ENCODE results near the gene BRD7. TPM values are rescaled to one million over a fixed set of nuclear protein-coding genes. Genes with fewer than 3 reads are reported as not detected.

The BRD7 gene
- total and polyA plus RNA-seq, 10 of the 15 experiments (the other 5 are each of a cell fraction or from before 2014, with no cell fraction given): 16.9 to 74.7 (median 52.0) TPM

- ChIA-PET SMC1A (ENCODE audit: uncharacterized antibody, unreplicated experiment) (interaction anchor here (0.9 to 8.9 kb wide), 8 partner anchors 9 to 73 kb away, joined by 3 to 73 read pairs (median 3); partner anchors contain the start of gene ADCY7), RAD21 (ENCODE audit: unreplicated experiment) (interaction anchor here (0.5 to 2.4 kb wide), 3 partner anchors 10 to 48 kb away, joined by 3 to 24 read pairs (median 4); no protein-coding TSS in a partner anchor), CTCF (interaction anchor here (1.1 to 6.8 kb wide), 12 partner anchors 10 to 524 kb away, joined by 3 to 38 read pairs (median 5); partner anchors contain the start of gene CNEP1R1), POLR2A (interaction anchor here (2.4 kb wide), 1 partner anchor 9 kb away, joined by 17 read pairs; no protein-coding TSS in a partner anchor)
- peak overlapping the region; percentile 40 for H3K27ac ChIP-seq (ENCODE audit: control insufficient read depth, insufficient read depth)
- 88% methylated on average over 9 of the region's 9 CpGs for WGBS (ENCODE audit: insufficient coverage, insufficient replicate concordance, low lambda C conversion rate, missing lambda C conversion rate)
- peaks cover 59% of the 10 kb centered on the region for H3K4me1 ChIP-seq (ENCODE audit: control insufficient read depth, insufficient read depth, low read length)
- no peak overlapping the region; the same call in 1 of the 2 replicates for H3K9ac ChIP-seq (ENCODE audit: control insufficient read depth, insufficient read depth, low read length)
- intact Hi-C loops (cut with micrococcal nuclease; ENCODE audit: unreplicated experiment): no loop called here
- TF ChIP-seq HDGF (IDR thresholded peaks at IDR 0.05): no peak
- no peak for TF ChIP-seq CBFB (IDR thresholded peaks at IDR 0.05; ENCODE audit: low read depth)
- no peak for TF ChIP-seq TARDBP (IDR thresholded peaks at IDR 0.05; ENCODE audit: borderline replicate concordance)
- TF ChIP-seq CBX3 (IDR thresholded peaks at IDR 0.05; ENCODE audit: borderline replicate concordance, low read depth): no peak
- TF ChIP-seq, protein P1, sequence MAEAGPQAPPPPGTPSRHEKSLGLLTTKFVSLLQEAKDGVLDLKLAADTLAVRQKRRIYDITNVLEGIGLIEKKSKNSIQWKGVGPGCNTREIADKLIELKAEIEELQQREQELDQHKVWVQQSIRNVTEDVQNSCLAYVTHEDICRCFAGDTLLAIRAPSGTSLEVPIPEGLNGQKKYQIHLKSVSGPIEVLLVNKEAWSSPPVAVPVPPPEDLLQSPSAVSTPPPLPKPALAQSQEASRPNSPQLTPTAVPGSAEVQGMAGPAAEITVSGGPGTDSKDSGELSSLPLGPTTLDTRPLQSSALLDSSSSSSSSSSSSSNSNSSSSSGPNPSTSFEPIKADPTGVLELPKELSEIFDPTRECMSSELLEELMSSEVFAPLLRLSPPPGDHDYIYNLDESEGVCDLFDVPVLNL (IDR thresholded peaks at IDR 0.05; ENCODE audit: low read depth, low read length): no peak
- TF ChIP-seq IKZF1 (conservative IDR thresholded peaks at IDR 0.05): no peak
- no peak for TF ChIP-seq HDAC2 (IDR thresholded peaks at IDR 0.05)
- TF ChIP-seq NBN (IDR thresholded peaks at IDR 0.05): no peak
- TF ChIP-seq MTA2 (IDR thresholded peaks at IDR 0.05; ENCODE audit: low read depth): no peak
- TF ChIP-seq MAX (IDR thresholded peaks at IDR 0.05; ENCODE audit: low read depth, low read length): no peak
- no peak for TF ChIP-seq TCF3 (IDR thresholded peaks at IDR 0.05; ENCODE audit: borderline replicate concordance, insufficient read depth, low read depth, low read length)
- no peak for TF ChIP-seq RELA (IDR thresholded peaks at IDR 0.05; ENCODE audit: borderline replicate concordance, partially characterized antibody)
- H2AFZ ChIP-seq (ENCODE audit: control insufficient read depth, low read depth, low read length): no peak overlapping the region
- ATAC-seq (no peak), DNase-seq (ENCODE audit: low read depth, low spot score) (no peak), FAIRE-seq (no peak)
- no peaks in the 10 kb centered on the region for H3K27me3 ChIP-seq (replicated peaks in 1 of 2; ENCODE audit: control insufficient read depth in 2 of 2, insufficient read depth in 2 of 2, low read length in 1 of 2)
- H4K20me1 ChIP-seq (ENCODE audit: control insufficient read depth, insufficient read depth): no peaks in the 10 kb centered on the region
- in situ Hi-C loops (cut with MboI): no loop called here
- H3K9me3 ChIP-seq (replicated peaks; ENCODE audit: control insufficient read depth, insufficient read depth, low read length): no peaks in the 10 kb centered on the region; the same call in 2 of the 3 replicates
- BruUV-seq (replicated peaks): no TSS peak
- no peak overlapping the region for H3K4me2 ChIP-seq (ENCODE audit: control insufficient read depth, insufficient read depth)
- H3K36me3 ChIP-seq (ENCODE audit: control insufficient read depth in 2 of 2, insufficient read depth in 2 of 2, low read length in 1 of 2): peaks cover 10 to 11% of the 10 kb centered on the region in 2 experiments
- H3K4me3 ChIP-seq: no peak overlapping the region
- H3K79me2 ChIP-seq (ENCODE audit: control insufficient read depth, insufficient read depth, low read length): peaks cover 80% of the 10 kb centered on the region
Observed at GRCh38 chr16:50282955-50283631, 85.7 kb downstream of the BRD7 start.

Measured in GM12878 (cell line).